NCI-H345 (cell line): Measurements from ENCODE around the gene ADGRB2.

Source experiments
- DNase-seq: peaks from one replicate; lab custom pipeline; 2025; lab: John Stamatoyannopoulos, UW

ADGRB2 gene

DNA sequence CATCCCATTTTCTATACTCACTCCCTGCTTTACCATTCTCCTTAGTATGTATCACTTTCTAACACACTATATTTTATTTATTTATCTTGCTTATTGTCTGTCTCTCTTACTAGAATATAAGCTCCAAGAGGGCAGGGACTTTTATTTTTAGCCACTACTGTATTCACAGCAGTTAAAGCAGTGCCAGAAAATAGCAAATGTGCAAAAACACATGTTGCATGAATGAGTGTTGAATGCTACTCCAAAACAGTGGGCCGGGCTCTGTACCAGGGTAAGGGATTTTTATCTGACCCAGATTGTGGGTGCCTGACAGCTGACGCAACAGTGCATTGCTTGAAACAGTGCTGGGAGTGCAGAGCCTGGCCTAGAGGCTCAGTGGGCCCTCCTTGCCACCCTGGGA, 85.0 kb downstream of the ADGRB2 start:
- no peak for DNase-seq

DNA sequence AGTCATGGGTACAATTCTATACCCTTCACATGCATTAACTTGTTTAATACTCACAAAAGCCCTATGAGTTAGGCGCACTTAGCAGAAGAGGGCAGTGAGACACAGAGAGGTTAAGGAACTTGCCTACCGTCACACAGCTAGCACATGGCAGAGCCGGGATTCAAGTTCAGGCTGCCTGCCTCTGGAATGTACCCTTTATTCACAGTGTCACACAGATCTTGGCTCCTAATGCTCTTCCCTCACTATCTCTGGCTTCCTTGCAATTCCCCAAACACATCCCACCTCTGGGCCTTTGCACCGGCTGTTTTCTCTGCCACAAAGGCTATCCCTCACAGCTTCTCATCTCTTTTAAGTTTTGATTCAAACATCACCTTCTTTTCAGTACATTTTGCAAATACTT, 85.5 kb downstream of the ADGRB2 start:
- DNase-seq: no peak

DNA sequence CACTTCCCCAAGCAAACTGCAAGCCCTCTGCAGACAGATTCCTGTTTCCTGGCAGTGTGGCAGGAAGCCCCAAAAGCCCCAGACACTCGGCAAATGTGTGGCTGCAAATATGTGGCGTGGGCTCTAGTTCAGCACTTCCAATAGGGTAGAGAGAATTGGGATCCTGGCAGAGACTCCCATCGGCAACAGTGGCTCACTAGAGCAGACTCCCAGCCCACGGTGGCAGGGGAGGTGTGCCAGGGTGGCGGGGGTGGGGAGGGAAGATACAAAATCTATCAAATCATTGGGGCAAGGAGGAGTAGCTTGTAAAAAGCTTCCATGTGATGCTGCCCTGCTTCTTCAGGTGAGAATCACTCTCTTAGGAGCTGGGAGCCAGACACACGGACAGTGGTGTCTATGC, 86.2 kb downstream of the ADGRB2 start:
- DNase-seq: no peak

DNA sequence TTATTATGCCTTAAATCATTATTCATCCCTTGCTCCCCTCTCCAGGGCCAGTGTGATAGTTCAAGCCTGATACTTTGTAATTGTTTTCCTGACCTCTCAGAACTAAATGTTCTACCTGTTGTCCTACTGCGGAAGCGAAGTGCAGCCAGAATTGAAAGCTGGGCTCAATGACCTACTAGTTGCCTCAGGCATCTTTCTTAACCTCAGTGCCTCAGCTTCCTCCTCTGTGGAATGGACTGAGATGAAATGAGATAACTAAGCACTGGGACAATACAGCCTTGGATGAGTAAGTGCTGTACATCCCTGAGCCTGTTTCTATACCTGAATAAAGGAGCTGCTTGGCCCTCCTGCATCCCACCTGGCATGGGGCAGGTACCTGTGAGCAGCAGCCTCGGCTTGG, 86.7 kb downstream of the ADGRB2 start:
- DNase-seq: no peak
